HCT116 (cell line): Measurements from ENCODE around the gene XKR7. TPM values are rescaled to one million over a fixed set of nuclear protein-coding genes. Genes with fewer than 3 reads are reported as not detected.

Experiments used
- ATAC-seq: fragments of 200-7000 bp; cut with Tn5 transposase; 2 replicates; pipeline ENCODE4 v1.9.1; 2020; ENCODE audit warnings: mild to moderate bottlenecking, moderate library complexity
- BruUV-seq: library from RNA; stranded (reverse); fragments of 400-500 nt; replicated peaks from 2 replicates; lab custom pipeline; 2021; lab: Mats Ljungman, UMichigan
- CTCF ChIA-PET: fragments of 300-600 bp; sonication (Branson Sonifier 250); formaldehyde crosslinking; loops from one replicate; lab custom pipeline; 2021; ENCODE audit warnings: antibody characterized with exemption; lab: Charles Lee
- POLR2A ChIA-PET: fragments of 300-600, 350-600 bp; sonication (Branson Sonifier 250); formaldehyde crosslinking; loops from one replicate; lab custom pipeline; 2021; ENCODE audit warnings: antibody characterized with exemption; lab: Charles Lee
- RAD21 ChIA-PET, 2 experiments: fragments of 300-600 bp; sonication (Branson Sonifier 250); formaldehyde crosslinking; loops; one replicate each; lab custom pipeline; 2023; ENCODE audit warnings: low total read pairs in 2 of 2; ENCODE audit not compliant: uncharacterized antibody in 2 of 2, unreplicated experiment in 2 of 2, low non-redundant PET in 1 of 2; lab: Charles Lee
- DNase-seq: peaks from one replicate; pipeline ENCODE4 v3.0.0-alpha.2; 2010; ENCODE audit warnings: low read depth, low spot score
- H2AFZ ChIP-seq: fragments of 200-600 bp; shearing (Covaris generic), sonication (generic); 2 replicates; pipeline ENCODE4 v1.6.1; 2017; ENCODE audit warnings: low read depth, mixed run types, mixed read lengths, antibody characterized with exemption, low read length; ENCODE audit not compliant: poor library complexity, severe bottlenecking
- H3K27ac ChIP-seq: 2 replicates; pipeline ENCODE4 v1.5.1; 2012; ENCODE audit warnings: low read depth, low read length
- H3K27me3 ChIP-seq: fragments of 200-600 bp; sonication (generic); 2 replicates; pipeline ENCODE4 v1.6.1; 2016; ENCODE audit warnings: mixed run types, low read length, mixed read lengths; ENCODE audit not compliant: insufficient read depth
- H3K36me3 ChIP-seq, 2 experiments: fragments of 200-500 bp in 1 of 2; fragments of 200-600 bp in 1 of 2; sonication (Bioruptor generic) in 1 of 2; sonication (generic) in 1 of 2; 2 replicates each; pipeline versions ENCODE4 v1.5.1 to v1.6.1; 2014 to 2016; ENCODE audit warnings: low read length in 2 of 2, inconsistent platforms in 1 of 2, mixed read lengths in 1 of 2, mixed run types in 1 of 2; ENCODE audit not compliant: insufficient read depth in 2 of 2, control insufficient read depth in 1 of 2
- H3K4me1 ChIP-seq, 2 experiments: fragments of 200-600 bp in 1 of 2; sonication (generic) in 1 of 2; 2 replicates each; pipeline versions ENCODE4 v1.5.1 to v1.6.1; 2012 to 2017; ENCODE audit warnings: low read length in 2 of 2, inconsistent platforms in 1 of 2, mild to moderate bottlenecking in 1 of 2, mixed read lengths in 1 of 2, mixed run types in 1 of 2, moderate library complexity in 1 of 2; ENCODE audit not compliant: insufficient read depth in 2 of 2, control insufficient read depth in 1 of 2
- H3K4me2 ChIP-seq: fragments of 200-600 bp; sonication (generic); 2 replicates; pipeline ENCODE4 v1.6.1; 2017; ENCODE audit warnings: mixed run types, low read length, mixed read lengths
- H3K4me3 ChIP-seq, 2 experiments: fragments of 200-600 bp in 1 of 2; sonication (generic) in 1 of 2; replicated peaks in 1 of 2; 2 replicates each; pipeline ENCODE4 v1.5.1; 2011 to 2016; ENCODE audit warnings: low read length in 2 of 2, control low read depth in 1 of 2, low read depth in 1 of 2, mild to moderate bottlenecking in 1 of 2, mixed read lengths in 1 of 2, mixed run types in 1 of 2
- H3K79me2 ChIP-seq: fragments of 200-600 bp; sonication (generic); 2 replicates; pipeline ENCODE4 v1.6.1; 2017; ENCODE audit warnings: mild to moderate bottlenecking, mixed run types, low read length, moderate library complexity, mixed read lengths; ENCODE audit not compliant: insufficient read depth
- H3K9ac ChIP-seq: fragments of 200-600 bp; sonication (generic); 2 replicates; pipeline ENCODE4 v1.6.1; 2016; ENCODE audit warnings: low read length, mixed read lengths
- H3K9me2 ChIP-seq: fragments of 200-600 bp; sonication (generic), shearing (Covaris generic); 2 replicates; pipeline ENCODE4 v1.6.1; 2017; ENCODE audit warnings: mixed run types, mild to moderate bottlenecking, moderate library complexity; ENCODE audit not compliant: insufficient read depth
- H3K9me3 ChIP-seq, 2 experiments: fragments of 200-500 bp in 1 of 2; fragments of 200-600 bp in 1 of 2; sonication (Bioruptor generic) in 1 of 2; sonication (generic) in 1 of 2; 2 replicates each; pipeline ENCODE4 v1.6.1; 2014 to 2017; ENCODE audit warnings: low read length in 2 of 2, mixed read lengths in 2 of 2, inconsistent platforms in 1 of 2, low read depth in 1 of 2, mild to moderate bottlenecking in 1 of 2, mixed run types in 1 of 2, moderate library complexity in 1 of 2; ENCODE audit not compliant: control insufficient read depth in 1 of 2, insufficient read depth in 1 of 2
- H4K20me1 ChIP-seq: fragments of 200-600 bp; sonication (generic), shearing (Covaris generic); 2 replicates; pipeline ENCODE4 v1.6.1; 2017; ENCODE audit warnings: mixed run types, mild to moderate bottlenecking, moderate library complexity; ENCODE audit not compliant: insufficient read depth
- ATF3 ChIP-seq: IDR thresholded peaks from 2 replicates; pipeline ENCODE4 v1.6.1; 2012
- CEBPB ChIP-seq: IDR thresholded peaks from 2 replicates; pipeline ENCODE4 v1.6.1; 2012; ENCODE audit warnings: low read depth
- CTCF ChIP-seq, 3 experiments: fragments of 200-600 bp in 1 of 3; sonication (generic) in 1 of 3; IDR thresholded peaks in 2 of 3; conservative IDR thresholded peaks in 1 of 3; 2 replicates each; pipeline ENCODE4 v1.5.1; 2012 to 2017; ENCODE audit warnings: low read depth in 2 of 3, low read length in 2 of 3, antibody characterized with exemption in 1 of 3, borderline replicate concordance in 1 of 3, control low read depth in 1 of 3, mild to moderate bottlenecking in 1 of 3, mixed read lengths in 1 of 3, mixed run types in 1 of 3, moderate library complexity in 1 of 3; ENCODE audit not compliant: insufficient read depth in 1 of 3
- EZH2phosphoT487 ChIP-seq: fragments of 200-600 bp; IDR thresholded peaks from 2 replicates; pipeline ENCODE4 v1.6.1; 2018; ENCODE audit warnings: antibody characterized with exemption, borderline replicate concordance
- POLR2AphosphoS5 ChIP-seq: IDR thresholded peaks from 2 replicates; pipeline ENCODE4 v1.6.1; 2011; ENCODE audit warnings: mild to moderate bottlenecking, low read depth, low read length, moderate library complexity
- SIN3A ChIP-seq: IDR thresholded peaks from 2 replicates; pipeline ENCODE4 v1.6.1; 2012; ENCODE audit warnings: low read depth
- TCF7L2 ChIP-seq: IDR thresholded peaks from 2 replicates; pipeline ENCODE4 v1.7.0; 2011; ENCODE audit warnings: borderline replicate concordance, inconsistent platforms; ENCODE audit not compliant: insufficient read depth, insufficient read length; ENCODE audit errors: extremely low read depth
- YY1 ChIP-seq: IDR thresholded peaks from 2 replicates; pipeline ENCODE4 v1.6.1; 2011; ENCODE audit warnings: low read length, low read depth, moderate library complexity, mild to moderate bottlenecking; ENCODE audit not compliant: insufficient replicate concordance; ENCODE audit errors: extremely low read depth
- ZFX ChIP-seq: fragments of 450-650 bp; IDR thresholded peaks from 2 replicates; pipeline ENCODE4 v1.6.1; 2017
- intact Hi-C: fragments of 100-400 bp; cut with micrococcal nuclease; formaldehyde crosslinking; loops from 2 replicates; pipeline ENCODE4 v1.10.0; 2022
- total RNA-seq: library from RNA; stranded (reverse); gene quantifications from one replicate; pipeline ENCODE4 v1.2.1, GENCODE V29; 2021; ENCODE audit not compliant: unreplicated experiment

Gene XKR7
- total RNA-seq, 1 experiment from 2014 or later, result not detected

GRCh38 chr20:31918466-31919105, 49.4 kb upstream of the XKR7 start:
- Histone ChIP-seq H3K27me3 (no peaks in the 10 kb centered on the region), H3K4me2 (no peak overlapping the region), H3K4me1 (no peaks in the 10 kb centered on the region), H4K20me1 (no peaks in the 10 kb centered on the region), H3K36me3 (no peaks in the 10 kb centered on the region), H3K79me2 (no peaks in the 10 kb centered on the region), H3K9me3 (no peaks in the 10 kb centered on the region), H3K4me3 (no peak overlapping the region), H3K9me2 (no peaks in the 10 kb centered on the region), H3K27ac (no peak overlapping the region), H3K9ac (no peak overlapping the region), H2AFZ (no peak overlapping the region)
- CTCF ChIA-PET, result no interaction called here
- no TSS peak for BruUV-seq
- TF ChIP-seq ATF3, result no peak
- ATAC-seq (no peak), DNase-seq (no peak)
- RAD21 ChIA-PET, result no interaction called here
- intact Hi-C loops, result no loop called here
- POLR2A ChIA-PET, result no interaction called here

- Histone ChIP-seq H4K20me1 (no peaks in the 10 kb centered on the region), H3K27me3 (no peaks in the 10 kb centered on the region), H2AFZ (no peak overlapping the region), H3K9me3 (no peaks in the 10 kb centered on the region), H3K36me3 (no peaks in the 10 kb centered on the region), H3K79me2 (no peaks in the 10 kb centered on the region), H3K4me2 (no peak overlapping the region), H3K9me2 (no peaks in the 10 kb centered on the region), H3K9ac (no peak overlapping the region), H3K4me1 (no peaks in the 10 kb centered on the region), H3K4me3 (no peak overlapping the region), H3K27ac (no peak overlapping the region)
- intact Hi-C loops, result no loop called here
- POLR2A ChIA-PET, result no interaction called here
- CTCF ChIA-PET, result interaction anchor here (2.0 kb wide), 1 partner anchor 33 kb away, joined by 6 read pairs; the partner anchor contains the start of gene PDRG1
- RAD21 ChIA-PET, result interaction anchor here in 1 of 2 experiments (0.6 kb wide), 1 partner anchor 66 kb away, joined by 3 read pairs; no protein-coding TSS in a partner anchor
- ATAC-seq (no peak), DNase-seq (no peak)
- BruUV-seq, result no TSS peak
- TF ChIP-seq ZFX (no peak), CEBPB (no peak), CTCF (IDR thresholded peaks at IDR 0.05 in 2 of 3, conservative IDR thresholded peaks at IDR 0.05 in 1 of 3; ENCODE audit: borderline replicate concordance in 1 of 3, insufficient read depth in 1 of 3, low read depth in 2 of 3, low read length in 2 of 3) (no peak), YY1 (no peak), SIN3A (no peak), TCF7L2 (no peak), POLR2AphosphoS5 (no peak), EZH2phosphoT487 (no peak)
These were observed 48.4 kb upstream of the XKR7 start for GRCh38 chr20:31919410-31920155.
